SKM-1 (cell line): ENCODE data around the gene COX19.

ENCODE experiments used
- DNase-seq: peaks from one replicate; lab custom pipeline; 2025; ENCODE audit not compliant: unreplicated experiment; lab: John Stamatoyannopoulos, UW

COX19 gene, protein sequence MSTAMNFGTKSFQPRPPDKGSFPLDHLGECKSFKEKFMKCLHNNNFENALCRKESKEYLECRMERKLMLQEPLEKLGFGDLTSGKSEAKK

DNA sequence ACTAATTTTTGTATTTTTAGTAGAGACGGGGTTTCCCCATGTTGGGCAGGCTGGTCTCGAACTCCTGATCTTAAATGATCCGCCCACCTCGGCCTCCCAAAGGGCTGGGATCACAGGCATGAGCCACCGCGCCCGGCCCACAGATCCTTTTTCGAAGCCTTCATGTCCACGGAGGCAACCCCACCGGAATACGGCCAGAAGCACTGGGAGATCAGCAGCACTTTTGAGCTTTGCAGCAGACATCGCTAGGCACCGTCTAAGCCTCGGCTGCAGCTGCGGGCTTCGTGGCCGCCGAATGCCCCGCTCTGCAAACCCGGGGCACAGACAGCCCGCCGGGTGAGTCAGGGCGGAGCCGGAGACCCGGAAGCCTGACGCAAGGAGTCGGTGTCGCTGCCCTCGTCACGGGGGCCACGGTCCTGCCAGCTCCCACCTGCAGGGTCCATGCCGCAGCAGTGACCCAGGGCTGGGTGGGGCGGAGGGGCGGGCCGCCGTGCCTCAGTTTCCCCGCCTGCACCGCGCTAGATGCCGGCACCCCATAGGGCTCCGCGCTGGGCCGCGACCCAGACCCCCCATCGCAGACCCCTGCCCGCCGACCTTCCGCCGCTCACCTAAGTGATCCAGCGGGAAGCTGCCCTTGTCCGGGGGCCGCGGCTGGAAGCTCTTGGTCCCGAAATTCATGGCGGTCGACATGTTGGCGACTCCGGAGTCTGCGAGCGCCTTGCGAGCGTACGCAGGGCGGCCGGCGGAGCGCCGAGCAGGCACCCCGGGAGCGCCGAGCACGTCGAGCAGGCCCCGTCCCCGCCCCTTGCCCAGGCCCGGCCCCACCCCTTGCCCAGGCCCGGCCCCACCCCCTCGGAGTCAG lies at the start of gene COX19:
Gene COX19, minus strand, starts transcription at position 730 of the 862 bp plus-strand sequence. Its CDS starts 40 bp downstream, at position 690.
- DNase-seq = peak; percentile 41

DNA sequence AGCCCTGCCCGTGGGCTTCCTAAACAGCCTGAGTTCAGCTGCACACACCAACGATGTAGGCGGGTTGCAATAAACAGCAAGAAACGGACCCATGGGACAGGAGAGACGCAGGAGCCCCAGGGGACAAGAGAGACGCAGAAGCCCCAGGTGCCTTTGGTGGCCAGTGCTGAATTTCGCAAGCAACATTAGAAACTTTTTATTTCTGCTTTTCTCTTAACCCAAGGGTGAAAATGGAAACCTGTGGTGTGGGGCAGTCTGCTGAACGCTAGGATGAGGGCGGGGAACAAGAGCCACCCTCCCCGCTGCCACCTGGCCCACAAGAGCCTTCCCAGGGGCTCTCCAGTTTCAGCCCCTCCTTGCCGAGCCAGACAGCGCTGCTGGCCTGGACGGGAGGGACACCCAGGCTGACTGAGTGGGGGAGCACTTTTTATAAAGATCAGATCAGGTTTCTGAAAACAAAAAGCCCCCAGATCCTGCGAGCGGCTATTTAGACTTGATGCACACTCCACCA lies 49.0 kb upstream of the COX19 start:
- DNase-seq = peak; percentile 61

DNA sequence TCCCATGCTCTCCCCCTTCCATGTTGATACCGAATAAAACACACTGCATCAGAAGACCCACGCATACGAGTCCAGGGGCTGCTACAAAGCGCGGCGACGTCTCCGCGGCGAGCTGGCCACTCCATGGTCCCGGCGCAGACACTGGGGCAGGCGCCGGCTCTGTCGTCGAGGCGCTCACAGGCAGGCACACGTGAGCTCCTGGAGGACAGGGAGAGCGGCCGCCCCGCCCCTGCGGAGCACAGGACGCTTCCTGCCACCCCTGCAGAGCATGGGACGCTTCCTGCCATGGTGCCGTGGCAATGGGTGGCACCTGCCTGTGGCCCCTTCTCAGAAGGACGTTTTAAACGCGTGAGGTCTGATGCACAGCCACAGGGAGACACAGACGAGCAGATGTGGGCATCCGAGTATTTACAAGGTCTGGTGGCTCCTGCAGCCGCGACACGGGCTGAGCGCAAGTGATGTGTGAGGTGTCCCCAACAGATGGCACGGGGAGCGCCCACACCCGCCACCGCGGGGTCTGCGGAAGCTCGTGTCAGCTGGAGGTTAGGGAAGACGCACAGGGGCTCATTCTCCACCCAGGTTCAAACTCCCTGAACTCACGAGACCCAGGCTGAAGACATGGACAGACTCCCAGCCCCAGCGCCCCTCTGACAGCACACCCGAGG lies 47.6 kb upstream of the COX19 start:
- no peak for DNase-seq

DNA sequence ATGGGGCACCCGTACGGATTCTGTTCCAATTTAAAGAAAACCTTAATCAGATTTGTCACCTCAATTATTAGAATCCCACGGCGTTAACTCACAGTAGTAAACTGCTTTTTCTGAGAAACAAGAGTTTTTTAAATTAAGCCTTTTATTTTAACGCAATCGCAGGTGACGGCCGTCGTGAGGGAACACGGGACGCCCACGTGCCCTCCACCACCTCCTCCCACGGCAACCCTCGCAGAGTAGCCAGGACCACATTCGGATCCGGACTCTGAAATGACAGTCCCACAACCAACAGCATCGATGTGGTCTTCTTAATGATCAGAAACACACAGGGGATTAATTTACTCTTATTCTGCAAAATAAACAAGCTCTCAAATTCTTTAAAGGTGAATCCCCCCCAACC lies 47.0 kb upstream of the COX19 start:
- DNase-seq = no peak

DNA sequence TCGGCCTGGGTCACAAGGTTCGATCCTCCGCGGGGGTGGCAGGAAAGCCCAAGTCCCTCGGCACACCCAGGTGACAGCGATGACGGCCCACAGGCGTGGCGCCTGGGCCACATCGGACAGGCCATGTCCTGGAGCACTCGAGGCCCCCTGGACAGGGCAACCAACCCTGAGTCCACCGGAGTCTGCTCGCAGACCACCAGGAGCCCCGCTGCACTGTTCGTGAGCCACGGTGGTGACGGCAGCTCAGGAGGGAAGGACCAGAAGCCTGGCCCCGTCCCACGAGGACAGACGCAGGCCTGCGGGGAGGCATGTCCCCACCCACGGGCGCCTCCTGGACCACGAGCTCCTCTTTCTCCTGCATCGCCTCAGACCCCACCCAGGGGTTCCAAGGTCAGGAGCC lies 46.6 kb upstream of the COX19 start:
- DNase-seq = no peak

DNA sequence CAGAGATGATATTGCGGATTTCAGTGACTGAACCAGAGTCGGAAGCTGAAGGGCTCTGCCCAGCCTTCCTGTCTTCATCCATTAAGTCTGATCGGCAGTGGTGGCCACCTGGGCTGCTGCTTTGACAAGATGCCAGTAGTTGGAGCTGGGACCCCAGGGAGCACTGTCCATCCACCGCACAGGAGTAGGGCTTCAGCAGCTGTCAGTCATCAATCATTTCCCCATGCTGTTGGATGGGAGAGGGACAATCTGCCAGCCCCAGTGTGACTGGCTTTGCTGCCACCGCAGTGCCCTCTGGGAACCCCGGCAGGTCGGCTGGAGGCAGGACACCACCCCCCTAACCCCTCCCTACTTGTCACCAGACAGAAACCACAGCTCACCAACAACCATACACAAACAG lies 46.0 kb upstream of the COX19 start:
- DNase-seq = no peak

DNA sequence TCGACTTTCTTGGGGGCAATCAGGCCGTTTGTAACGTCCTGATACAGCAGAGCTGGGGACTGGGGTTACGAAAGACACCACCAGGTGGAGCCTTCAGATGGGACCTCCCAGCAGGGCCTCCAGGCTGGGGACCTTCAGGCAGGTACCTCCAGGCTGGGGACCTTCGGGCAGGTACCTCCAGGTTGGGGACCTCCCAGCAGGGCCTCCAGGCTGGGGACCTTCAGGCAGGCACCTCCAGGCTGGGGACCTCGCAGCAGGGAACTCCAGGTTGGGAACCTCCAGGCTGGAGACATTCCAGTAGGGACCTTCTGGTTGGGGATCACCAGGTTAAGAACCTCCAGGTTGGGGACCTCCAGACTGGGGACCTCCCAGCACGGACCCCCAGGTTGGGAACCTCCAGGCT lies 45.5 kb upstream of the COX19 start:
- no peak for DNase-seq

DNA sequence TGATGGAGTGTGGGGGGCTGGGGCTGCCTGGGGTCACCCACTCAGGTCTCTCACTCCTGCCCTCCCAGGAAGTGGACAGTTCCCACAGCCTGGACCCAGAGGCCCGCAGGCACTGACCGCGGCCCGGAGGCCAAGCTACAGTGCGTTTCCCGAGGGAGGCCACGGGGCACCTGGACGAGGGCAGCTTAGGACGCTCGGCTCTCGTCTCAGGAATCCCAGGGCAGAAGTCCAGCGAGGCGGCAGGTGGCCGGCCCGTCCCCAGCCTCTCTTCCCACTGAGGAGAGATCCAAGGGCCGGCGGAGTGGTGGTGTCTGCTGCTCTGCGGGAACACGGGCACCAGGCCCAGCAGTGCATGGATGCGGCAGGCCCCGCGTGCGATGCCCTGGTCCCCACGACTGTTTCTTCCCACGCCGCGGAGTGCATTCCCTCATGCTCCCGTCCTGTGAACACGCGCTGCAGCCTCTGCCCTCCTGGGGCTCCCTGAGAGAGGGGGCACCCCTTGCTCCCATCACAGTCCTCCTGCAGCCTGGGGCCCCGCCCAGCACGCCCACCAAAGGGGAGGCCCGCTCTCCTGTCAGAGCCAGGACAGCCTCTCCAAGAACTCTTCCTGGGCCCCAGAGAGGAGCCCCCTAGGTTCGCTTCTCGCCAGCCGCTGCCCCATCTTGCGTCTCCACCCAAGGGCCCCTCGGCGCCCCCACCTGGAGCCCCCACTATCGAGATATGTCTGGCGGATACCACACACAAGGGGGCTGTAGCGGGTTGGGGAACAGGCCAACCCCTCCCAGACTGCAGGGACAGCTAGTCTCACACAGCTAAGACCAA lies 44.7 kb upstream of the COX19 start:
- DNase-seq = no peak

DNA sequence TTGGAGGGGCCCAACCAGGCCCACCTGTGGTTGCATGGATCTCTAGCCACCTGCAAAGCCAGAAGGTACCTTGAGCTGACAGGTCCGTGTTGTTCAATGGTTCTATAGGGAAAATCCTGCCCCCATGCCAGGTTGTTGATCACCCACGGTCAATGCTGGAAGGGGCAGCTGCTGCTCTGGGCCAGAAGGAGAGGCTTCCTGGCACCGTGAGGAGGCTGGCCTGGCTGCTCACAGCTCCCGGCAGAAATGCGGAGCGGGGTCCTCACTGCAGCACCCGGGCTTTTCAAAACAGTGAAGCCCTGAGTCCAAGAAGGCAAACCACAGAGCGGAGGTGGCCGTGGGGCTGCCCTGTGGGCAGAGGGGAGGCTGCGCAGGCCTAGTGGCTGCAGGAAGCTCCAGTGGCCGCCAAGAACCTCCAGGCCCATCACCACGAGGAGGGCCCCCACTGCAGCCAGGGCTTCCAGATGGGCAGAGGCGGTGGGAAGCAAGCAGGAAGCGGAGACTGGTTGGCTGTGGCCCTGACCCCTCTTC lies 44.0 kb upstream of the COX19 start:
- DNase-seq = no peak

DNA sequence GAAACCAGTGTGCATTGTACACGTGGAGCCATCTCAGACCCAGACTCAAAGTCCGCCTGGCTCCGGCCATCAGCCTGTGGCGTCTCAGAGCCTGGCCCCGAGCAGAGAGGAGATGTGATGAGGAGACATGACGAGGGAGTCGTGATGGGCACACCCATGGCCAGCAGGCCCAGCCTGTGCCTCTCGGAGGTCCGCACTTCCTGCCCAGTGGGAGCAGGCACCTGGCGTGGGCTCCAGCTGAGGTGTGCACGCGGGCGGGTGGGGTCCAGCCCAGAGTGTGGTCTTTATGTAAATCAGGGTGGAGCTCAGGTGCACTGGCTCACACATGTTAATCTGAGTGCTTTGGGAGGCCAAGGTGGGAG lies 43.0 kb upstream of the COX19 start:
- no peak for DNase-seq

DNA sequence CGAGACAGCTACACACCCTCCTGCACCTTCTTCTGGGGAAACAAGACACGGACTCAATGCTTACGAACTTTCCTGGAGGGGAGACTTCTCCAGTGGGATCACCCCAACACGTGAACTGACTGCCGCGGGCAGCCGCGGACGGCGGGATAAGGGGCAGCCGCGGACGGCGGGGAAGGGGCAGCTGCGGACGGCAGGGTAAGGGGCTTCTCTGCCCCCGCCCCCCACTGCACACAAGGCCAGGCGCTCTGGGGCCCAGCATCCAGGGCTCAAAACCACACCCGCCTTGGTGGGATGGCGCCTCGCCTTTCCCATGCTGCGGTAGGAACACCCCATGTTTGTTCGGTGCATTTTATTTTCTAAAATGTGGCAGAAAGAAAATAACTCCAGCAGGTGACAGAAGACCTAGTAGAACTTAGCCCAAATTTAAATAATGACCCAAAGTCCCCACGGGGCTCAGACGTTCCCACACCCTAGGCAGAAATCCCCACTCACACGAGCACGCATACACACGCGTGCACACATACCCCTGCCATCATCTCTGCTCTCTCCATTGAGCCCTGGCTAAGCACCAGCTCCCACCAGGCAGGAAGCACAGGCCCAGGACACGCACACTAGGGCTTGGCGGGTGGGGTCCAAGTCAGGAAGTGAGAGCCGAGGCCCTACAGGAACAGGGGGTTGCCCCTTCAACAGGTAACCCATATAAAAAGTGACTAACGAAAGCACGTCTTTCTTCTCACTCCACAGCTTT lies 42.4 kb upstream of the COX19 start:
- DNase-seq = no peak

DNA sequence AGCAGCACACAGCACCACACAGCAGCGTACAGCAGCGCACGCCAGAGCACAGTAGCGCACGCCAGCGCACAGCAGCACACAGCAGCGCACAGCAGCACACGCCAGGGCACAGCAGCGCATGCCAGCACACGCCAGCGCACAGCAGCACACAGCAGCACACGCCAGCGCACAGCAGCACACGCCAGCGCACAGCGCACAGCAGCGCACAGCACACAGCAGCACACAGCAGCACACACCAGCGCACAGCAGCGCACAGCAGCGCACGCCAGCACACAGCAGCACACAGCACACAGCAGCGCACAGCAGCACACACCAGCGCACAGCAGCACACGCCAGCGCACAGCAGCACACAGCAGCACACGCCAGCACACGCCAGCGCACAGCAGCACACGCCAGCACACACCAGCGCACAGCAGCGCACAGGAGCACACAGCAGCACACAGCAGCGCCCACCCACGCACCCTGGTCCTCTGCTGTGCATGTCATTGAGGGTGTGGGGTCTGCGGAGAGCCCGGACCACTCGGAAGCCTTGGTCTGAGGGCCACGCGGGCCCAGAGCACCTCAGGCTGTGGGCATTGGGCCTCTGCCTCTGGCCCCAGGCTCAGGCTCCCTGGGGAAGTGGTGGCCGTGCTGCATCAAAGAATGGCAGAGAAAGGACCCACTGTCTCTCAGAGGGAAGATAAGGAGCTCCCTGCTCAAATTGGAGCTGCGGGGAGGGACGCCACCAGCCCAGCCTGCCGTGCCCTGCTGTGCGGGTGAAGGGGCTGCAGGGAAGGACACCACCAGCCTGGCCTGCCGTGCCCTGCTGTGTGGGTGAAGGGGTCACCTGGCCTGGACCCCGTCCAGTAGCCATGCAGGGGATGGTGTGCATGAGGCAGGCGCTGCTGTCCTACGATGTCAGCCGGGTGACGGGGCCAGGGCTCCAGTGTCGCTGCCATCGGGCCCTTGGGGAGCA lies 41.5 kb upstream of the COX19 start:
- DNase-seq = no peak

DNA sequence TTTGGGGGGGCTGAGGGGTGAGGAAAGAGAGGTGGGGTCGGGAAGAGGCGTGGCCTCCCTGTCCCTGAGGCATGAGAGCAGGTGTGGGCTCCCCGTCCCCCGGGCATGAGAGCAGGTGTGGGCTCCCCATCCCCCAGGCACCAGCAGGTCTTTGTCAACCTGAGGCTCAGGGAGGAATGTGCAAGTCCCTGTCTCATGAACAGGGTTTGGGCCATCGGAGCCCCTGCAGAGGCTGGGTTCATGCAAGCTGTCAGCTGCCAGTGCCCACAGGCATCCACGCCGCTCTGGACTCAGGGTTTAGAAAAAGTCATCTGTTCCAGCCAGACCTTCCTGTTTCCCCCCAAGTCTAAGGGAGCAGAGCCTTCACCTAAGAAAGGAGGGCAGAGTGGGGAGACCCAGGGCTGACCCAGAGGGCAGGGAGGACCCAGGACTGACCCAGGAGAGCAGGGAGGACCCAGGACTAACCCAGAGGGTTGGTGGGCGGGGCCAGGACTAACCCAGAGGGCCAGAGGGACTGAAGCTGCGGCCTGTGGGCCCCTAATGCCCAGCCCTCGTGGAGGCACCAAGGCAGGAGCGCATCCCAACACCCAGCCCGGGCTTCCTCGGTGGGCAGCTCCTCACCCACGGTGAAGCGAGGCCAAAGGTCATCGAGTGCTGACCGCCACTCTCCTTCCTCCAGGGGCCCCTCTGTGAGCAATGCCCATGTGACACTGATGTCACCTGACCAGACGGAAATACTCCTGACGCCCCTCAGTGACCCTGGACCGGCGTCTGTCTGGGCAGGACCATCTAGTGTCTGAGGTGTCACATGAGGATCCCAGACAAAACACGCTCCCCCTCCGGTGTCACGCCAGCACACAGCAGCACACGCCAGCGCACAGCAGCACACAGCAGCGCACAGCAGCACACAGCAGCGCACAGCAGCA lies 40.1 kb upstream of the COX19 start:
- no peak for DNase-seq

DNA sequence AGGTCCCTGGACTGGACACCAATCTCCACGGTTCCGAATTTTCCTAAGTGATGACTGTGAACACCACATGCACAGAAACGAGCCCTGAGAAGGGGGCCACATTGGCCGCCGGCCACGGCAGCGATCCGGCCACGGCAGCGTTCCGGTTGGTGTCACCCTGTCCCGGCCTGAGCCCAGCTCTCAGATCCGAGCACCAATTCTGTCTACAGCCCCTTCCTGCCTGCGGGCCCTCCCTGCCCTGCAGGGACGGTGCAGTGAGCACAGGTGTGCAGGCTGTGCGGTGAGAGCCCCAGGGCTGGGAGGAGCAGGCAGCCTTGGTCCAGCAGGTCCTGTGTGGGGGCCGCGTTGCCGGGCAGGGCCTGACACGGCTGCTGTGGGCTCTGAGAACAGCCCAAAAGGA lies 39.3 kb upstream of the COX19 start:
- DNase-seq = no peak

DNA sequence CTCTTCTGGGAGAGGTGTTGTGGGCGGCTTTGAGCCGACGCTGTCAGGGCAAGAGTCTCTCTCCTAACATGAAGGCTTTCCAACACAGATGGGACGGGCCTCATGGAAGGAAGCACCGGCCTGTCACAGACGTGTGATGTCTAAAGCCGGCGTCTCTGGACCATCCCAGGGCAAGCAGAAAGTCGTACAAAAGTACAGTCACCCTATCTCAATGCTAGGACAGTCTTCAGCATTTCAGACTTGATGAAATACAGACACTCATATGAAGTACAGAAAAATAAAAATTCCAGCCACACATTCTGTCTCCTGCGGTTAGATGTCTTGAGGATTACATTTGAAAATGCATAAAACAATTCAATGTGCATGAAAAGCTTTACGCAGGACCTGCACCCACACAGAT lies 38.2 kb upstream of the COX19 start:
- DNase-seq = no peak

DNA sequence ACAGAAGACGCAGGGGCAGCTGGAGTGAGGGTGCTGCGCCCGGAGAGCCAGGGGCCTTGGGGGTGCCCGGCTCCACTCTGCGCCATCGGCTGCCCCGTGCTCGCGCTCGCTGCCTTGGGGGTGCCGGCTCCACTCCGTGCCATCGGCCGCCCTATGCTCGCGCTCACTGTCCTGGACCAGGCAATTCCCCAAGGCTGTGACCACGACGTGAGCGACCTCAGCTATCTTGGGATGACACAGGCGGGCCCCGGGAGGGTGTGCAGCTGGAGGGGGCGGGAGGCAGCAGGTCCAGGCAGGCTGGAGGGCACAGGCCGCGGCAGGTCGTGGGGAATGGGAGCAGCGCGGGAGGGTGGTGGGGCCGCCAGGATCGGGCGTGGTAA lies 37.4 kb upstream of the COX19 start:
- no peak for DNase-seq

DNA sequence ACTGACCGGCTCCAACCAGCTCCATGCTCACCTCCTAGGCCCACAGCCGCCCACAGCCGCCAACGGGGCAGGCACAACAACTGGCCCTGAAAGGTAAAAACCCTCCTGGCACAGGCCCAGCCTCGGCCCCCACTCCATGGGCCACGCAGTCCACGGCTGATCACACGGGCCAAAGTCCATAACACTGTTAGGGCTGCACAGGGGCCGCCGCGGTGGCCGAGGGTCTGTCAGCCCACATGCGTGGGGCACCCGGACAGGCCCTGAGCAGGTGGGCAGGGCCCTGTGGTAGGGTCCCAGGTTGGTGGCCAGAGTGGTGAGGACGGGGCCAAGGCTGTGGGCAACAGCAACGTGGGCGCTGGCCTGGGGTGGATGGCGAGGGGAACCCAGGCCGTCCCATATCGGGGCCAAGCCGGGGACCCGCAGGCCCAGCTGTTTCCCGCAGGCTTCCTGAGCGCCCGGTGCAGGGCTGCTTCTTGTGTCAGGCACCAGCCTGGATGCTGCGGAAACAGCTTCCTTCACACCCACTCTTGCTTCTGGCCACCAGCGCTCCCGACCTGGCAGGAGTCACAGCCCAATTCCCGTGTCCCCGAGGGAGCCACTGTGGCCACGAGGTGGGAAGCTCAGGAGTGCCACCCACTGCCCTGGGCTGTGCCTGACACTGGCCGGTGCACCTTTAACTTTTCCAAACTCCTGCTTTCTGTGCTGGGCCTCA lies 36.8 kb upstream of the COX19 start:
- no peak for DNase-seq
